WI38 (cell line): Measurements from ENCODE around the gene ABTB2.

Experiments
- H3K4me3 ChIP-seq: 2 replicates; pipeline ENCODE4 v1.5.1; 2011; ENCODE audit warnings: low read depth, mild to moderate bottlenecking, control low read depth, low read length
- TF ChIP-seq, protein P1 (sequence below): IDR thresholded peaks from 2 replicates; pipeline ENCODE4 v1.5.1; 2012; ENCODE audit warnings: low read depth, mild to moderate bottlenecking, control low read depth, low read length

ABTB2 gene

DNA sequence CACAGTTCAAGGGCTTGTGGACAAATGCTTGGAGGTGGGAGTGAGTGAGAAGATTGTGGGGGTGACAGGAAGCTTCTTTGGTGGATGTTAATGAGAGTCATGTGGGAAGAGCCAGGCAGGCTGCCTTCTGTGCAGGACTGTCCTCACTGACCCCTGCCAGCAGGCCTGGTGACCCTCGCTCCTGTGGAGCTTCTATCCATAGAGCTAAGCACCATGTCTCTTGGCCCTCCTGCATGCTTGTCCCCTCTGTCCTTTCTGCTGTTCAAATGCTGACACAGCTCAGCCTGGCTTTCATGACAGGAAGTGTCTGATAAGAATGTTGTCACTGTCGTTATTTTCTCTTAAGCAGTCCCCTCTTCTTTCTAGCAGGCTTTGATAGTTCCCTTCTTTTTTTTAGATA, 214.8 kb downstream of the ABTB2 start:
- TF ChIP-seq, protein P1, sequence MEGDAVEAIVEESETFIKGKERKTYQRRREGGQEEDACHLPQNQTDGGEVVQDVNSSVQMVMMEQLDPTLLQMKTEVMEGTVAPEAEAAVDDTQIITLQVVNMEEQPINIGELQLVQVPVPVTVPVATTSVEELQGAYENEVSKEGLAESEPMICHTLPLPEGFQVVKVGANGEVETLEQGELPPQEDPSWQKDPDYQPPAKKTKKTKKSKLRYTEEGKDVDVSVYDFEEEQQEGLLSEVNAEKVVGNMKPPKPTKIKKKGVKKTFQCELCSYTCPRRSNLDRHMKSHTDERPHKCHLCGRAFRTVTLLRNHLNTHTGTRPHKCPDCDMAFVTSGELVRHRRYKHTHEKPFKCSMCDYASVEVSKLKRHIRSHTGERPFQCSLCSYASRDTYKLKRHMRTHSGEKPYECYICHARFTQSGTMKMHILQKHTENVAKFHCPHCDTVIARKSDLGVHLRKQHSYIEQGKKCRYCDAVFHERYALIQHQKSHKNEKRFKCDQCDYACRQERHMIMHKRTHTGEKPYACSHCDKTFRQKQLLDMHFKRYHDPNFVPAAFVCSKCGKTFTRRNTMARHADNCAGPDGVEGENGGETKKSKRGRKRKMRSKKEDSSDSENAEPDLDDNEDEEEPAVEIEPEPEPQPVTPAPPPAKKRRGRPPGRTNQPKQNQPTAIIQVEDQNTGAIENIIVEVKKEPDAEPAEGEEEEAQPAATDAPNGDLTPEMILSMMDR: no peak
- no peak overlapping the region for H3K4me3 ChIP-seq

DNA sequence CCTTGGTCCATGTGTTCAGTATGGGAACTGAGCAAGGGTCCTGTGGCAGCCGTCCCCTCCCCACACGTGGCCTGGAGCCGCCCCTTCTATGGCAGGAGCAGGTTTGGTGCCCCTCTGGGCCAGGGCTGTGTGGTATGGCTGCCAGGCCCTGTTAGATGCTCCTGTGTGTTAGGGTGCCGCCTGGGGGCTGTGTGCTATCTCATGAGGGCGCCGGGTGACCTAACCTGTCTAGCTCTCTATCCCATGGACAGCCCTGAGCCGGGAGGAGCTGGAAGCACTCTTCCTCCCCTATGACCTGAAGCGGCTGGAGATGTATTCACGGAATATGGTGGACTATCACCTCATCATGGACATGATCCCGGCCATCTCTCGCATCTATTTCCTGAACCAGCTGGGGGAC, 217.7 kb downstream of the ABTB2 start:
- TF ChIP-seq, protein P1: no peak
- no peak overlapping the region for H3K4me3 ChIP-seq

DNA sequence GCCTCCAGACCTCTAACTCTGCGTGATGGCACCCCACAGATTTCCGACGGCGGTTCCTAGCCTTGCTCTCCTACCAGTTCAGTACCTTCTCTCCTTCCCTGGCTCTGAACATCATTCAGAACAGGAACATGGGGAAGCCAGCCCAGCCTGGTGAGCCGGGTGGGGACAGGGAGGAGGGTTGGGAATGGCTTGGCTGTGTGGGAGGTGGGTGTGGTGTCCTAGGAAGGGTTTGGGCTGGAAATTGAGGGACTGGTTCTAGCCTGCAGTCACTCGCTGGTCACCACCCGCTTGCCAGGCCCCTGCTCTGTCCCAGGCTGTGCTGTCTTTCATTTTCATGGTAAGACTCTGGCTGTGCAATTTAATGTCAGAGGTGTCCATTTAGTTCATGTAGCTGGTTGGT, 218.5 kb downstream of the ABTB2 start:
- H3K4me3 ChIP-seq: no peak overlapping the region
- TF ChIP-seq, protein P1: no peak

DNA sequence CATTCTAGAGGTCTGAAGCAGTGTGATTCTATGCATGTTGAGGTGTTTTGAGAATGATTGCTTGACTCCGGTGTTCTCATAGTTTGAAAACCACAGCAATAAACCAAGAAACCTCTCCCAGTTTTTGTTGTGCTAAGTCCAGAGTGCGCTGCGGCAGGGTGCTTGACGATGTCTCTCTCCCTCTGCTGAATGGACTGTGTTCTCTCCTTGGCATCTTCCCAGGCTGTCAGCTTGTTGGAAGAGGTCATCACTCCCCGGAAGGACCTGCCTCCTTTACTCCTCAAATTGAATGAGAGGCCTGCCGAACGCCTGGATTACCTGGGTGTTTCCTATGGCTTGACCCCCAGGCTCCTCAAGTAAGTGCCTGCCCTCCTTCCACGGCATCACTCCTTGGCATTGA, 221.4 kb downstream of the ABTB2 start:
- H3K4me3 ChIP-seq: no peak overlapping the region
- TF ChIP-seq, protein P1: no peak

DNA sequence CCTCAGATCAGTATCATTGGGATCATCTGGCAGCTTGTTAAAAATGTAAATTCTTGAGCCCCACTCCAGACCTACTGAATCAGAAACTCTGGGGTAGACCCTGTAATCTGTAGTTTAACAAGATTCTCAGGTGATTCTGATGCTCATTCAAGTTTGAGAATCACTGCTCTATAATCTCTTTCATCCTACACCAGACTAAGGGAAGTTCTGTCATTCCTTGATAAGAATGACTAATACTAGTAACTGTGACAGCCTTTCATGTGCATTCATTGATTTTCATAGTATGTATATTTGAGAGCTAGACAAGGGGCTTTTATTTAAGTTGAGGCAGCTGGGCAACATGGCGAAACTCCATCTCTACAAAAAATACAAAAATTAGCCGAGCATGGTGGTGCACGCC, 222.4 kb downstream of the ABTB2 start:
- H3K4me3 ChIP-seq: no peak overlapping the region
- TF ChIP-seq, protein P1: no peak

DNA sequence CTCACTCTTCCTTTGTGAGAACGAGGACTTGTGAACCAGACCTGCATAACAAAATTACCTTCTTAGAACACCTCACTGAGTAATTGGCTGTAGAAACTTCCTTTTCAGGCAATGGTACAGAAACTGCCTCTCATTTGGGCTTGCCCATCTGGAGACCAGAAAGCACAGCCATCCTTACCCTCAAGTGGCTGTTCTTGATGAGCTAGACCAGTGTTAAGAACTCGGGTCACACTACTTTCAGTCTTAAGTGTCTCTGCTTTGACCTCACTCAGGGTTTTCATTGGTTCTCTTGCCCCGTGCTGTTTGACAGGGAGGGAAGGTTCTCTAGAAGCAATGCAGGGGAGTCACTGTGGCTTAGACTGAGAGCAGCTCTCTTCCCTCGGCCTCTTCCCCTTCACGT, 223.0 kb downstream of the ABTB2 start:
- no peak overlapping the region for H3K4me3 ChIP-seq
- TF ChIP-seq, protein P1: no peak

DNA sequence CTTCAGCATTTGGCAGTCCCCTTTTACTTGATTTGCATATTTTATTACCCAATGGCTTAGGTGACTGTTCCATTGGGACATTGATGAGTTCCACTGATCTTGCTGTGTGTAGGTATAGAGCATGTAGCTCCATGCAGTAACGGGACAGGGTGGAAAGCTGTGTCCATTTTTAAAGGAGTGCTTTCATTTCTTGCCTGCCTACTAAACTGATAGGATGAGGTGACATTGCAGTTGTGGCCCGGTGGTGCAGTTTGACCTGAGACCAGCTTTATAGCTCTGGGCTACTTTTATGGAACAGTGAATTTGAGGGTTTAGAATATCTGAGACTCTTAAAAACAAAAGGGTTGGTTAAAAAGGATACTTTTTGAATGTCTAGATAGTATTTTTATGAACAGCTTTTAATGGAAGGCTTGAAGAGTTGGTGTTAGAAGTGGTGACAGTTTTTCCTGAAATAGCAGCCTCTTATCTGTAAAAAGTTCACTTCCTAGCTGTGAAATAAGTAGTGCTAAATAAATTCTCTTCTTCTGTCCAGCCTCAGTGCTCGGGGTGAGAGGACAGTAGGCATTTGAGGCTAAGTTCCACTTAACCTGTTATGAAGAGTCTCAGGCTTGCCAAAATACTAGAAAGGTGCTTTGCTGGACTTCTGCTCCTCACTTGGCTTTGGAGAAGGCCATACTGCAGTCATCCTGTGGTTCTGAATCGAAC, 225.4 kb downstream of the ABTB2 start:
- TF ChIP-seq, protein P1: no peak
- H3K4me3 ChIP-seq: no peak overlapping the region
